GM23338 (cell line): ENCODE data around the gene CYGB.

ENCODE experiments used
- CREB1 ChIP-seq: fragments of 250-450 bp; sonication (Bioruptor Pico); IDR thresholded peaks from 2 replicates; pipeline ENCODE4 v1.5.0; 2020; ENCODE audit warnings: low read depth, mild to moderate bottlenecking, moderate library complexity
- CTCF ChIP-seq, 2 experiments: fragments of 200-600 bp in 1 of 2; sonication (generic) in 1 of 2; conservative IDR thresholded peaks; 2 replicates each; pipeline versions ENCODE4 v1.5.1 to v1.6.1; 2016 to 2017; ENCODE audit warnings: antibody characterized with exemption in 2 of 2, low read depth in 2 of 2, mild to moderate bottlenecking in 2 of 2, moderate library complexity in 1 of 2
- EZH2 ChIP-seq: fragments of 200-600 bp; sonication (generic); IDR thresholded peaks from one replicate; pipeline ENCODE4 v1.8.0; 2017; ENCODE audit warnings: antibody characterized with exemption, mild to moderate bottlenecking, low read depth; ENCODE audit not compliant: unreplicated experiment
- EZH2phosphoT487 ChIP-seq: fragments of 200-600 bp; sonication (generic); IDR thresholded peaks from one replicate; pipeline ENCODE4 v1.8.1; 2018; ENCODE audit warnings: antibody characterized with exemption; ENCODE audit not compliant: unreplicated experiment
- NANOG ChIP-seq: IDR thresholded peaks from 2 replicates; pipeline ENCODE4 v1.6.1; 2016; ENCODE audit warnings: antibody characterized with exemption, borderline replicate concordance
- POLR2AphosphoS5 ChIP-seq: IDR thresholded peaks from 2 replicates; pipeline ENCODE4 v1.6.1; 2016; ENCODE audit warnings: antibody characterized with exemption, low read depth
- REST ChIP-seq: IDR thresholded peaks from one replicate; pipeline ENCODE4 v1.6.1; 2018; ENCODE audit warnings: antibody characterized with exemption; ENCODE audit not compliant: unreplicated experiment

GRCh38 chr17:76574166-76574565 lies 36.7 kb upstream of the CYGB start:
- TF ChIP-seq EZH2 (no peak), CTCF (conservative IDR thresholded peaks at IDR 0.05; ENCODE audit: low read depth in 2 of 2) (no peak), POLR2AphosphoS5 (no peak), EZH2phosphoT487 (no peak), REST (no peak), NANOG (no peak), CREB1 (CRISPR knock-in tag) (no peak)
